ENCODE results near the gene ALAS2.

The ALAS2 gene

DNA sequence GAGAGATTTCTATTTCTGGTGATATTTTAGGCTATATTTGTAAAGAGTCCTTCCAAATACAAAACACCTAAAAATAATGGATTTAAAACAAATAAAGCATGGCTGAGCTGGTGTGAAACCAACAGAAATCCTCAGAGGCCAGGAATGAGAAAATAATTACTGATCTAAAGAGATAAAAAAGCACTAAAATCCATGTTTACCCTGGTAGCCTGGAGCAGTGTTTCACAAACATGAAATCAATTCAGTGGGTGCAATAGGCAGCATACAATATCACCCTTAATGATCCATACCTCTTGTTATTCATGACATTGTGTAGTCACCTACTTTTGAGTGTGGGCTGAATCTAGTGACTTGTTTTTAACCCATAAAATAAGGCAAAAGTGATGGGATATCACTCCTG, 51.3 kb downstream of the ALAS2 start:
- Histone ChIP-seq H2AFZ (ENCODE audit: low read length, unreplicated experiment) (no peak overlapping the region), H3K27me3 (ENCODE audit: insufficient read depth, low read length) (0 out of 2 replicates have a peak, but pooled peaks cover 3% of the 10 kb centered on the region), H3K27ac (ENCODE audit: low read depth, low read length) (no peak overlapping the region), H3K79me2 (ENCODE audit: control insufficient read depth, insufficient read depth, low read length, unreplicated experiment) (no peaks in the 10 kb centered on the region), H3K4me1 (ENCODE audit: control insufficient read depth, insufficient read depth, low read length, unreplicated experiment) (no peaks in the 10 kb centered on the region), H3K4me3 (ENCODE audit: low read depth, low read length) (no peak overlapping the region), H3K36me3 (ENCODE audit: insufficient read depth, low read length) (no peaks in the 10 kb centered on the region)

DNA sequence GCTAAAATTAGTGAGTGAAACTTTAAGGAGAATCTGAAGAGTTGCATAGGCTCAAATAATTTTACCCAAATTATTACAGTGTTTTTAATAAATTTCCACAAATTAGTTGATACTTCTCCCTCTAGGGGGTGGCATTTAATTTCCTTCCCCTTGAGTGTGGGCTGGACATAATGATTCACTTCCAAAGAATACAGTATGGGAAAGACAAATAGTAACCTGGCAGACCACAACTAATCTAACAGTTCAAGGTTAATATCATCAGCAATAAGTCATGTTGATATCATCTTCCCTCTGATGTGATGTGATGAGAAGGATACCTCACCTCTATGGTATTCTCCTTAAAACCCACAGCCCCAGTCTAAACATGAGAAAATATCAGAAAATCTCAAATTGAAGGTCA, 52.3 kb downstream of the ALAS2 start:
- no peaks in the 10 kb centered on the region for H3K4me1 ChIP-seq (ENCODE audit: control insufficient read depth, insufficient read depth, low read length, unreplicated experiment)
- H3K27ac ChIP-seq (ENCODE audit: low read depth, low read length), result no peak overlapping the region
- no peak overlapping the region for H2AFZ ChIP-seq (ENCODE audit: low read length, unreplicated experiment)
- H3K79me2 ChIP-seq (ENCODE audit: control insufficient read depth, insufficient read depth, low read length, unreplicated experiment), result no peaks in the 10 kb centered on the region
- 0 out of 2 replicates have a peak, but pooled peaks cover 3% of the 10 kb centered on the region for H3K27me3 ChIP-seq (ENCODE audit: insufficient read depth, low read length)
- H3K4me3 ChIP-seq (ENCODE audit: low read depth, low read length), result no peak overlapping the region
- H3K36me3 ChIP-seq (ENCODE audit: insufficient read depth, low read length), result no peaks in the 10 kb centered on the region

DNA sequence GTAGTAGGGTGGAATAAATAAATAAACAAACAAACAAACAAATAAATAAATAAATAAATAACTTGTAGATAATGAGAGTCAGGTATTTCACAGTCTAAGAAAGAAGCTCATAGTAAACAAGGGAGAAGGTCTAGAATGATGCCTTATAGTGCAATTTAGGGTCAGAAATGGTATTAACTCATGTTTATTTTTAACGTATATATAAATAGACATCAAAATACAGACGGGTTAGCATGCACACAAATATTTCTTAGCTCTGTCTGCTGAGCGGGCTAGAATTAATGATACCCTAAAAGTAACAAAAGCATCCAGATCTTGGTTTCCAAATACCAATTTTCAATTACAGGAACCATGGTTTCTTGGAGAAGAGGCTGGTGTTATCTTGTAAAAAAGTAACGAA, 53.4 kb downstream of the ALAS2 start:
- no peaks in the 10 kb centered on the region for H3K79me2 ChIP-seq (ENCODE audit: control insufficient read depth, insufficient read depth, low read length, unreplicated experiment)
- H2AFZ ChIP-seq (ENCODE audit: low read length, unreplicated experiment), result no peak overlapping the region
- no peaks in the 10 kb centered on the region for H3K36me3 ChIP-seq (ENCODE audit: insufficient read depth, low read length)
- H3K27me3 ChIP-seq (ENCODE audit: insufficient read depth, low read length), result 0 out of 2 replicates have a peak, but pooled peaks cover 3% of the 10 kb centered on the region
- H3K4me3 ChIP-seq (ENCODE audit: low read depth, low read length), result no peak overlapping the region
- no peaks in the 10 kb centered on the region for H3K4me1 ChIP-seq (ENCODE audit: control insufficient read depth, insufficient read depth, low read length, unreplicated experiment)
- no peak overlapping the region for H3K27ac ChIP-seq (ENCODE audit: low read depth, low read length)

DNA sequence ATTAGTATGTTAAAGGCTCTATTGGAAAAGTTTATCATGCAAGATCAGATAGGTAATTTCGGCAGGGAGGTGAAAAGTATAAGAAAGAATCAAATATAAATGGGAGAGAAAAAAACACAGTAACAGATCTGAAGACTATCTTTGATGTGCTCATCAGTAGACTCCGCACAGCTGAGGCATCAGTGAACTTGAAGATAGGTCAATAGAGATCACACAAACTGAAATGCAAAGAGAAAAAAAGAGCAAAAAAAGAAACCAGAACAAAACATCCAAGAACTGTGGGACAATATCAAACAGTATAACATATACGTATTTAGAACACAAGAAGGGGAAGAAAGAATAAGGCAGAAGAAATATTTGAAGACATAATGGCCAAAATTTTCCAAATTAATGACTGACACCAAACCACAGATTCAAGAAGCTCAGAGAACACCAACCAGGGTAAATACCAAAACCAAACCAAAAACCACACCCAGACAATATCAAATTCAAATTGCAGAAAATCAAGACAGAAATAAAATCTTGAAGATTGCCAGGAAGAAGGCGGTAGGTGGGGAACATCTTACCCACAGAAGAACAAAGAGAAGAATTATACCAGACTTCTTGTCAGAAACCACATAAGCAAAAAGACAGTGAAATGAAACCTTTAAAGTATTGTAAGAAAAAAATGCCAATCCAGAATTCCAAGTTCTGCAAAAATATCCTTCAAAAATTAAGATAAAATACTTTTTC, 65.8 kb downstream of the ALAS2 start:
- Histone ChIP-seq H3K4me1 (ENCODE audit: control insufficient read depth, insufficient read depth, low read length, unreplicated experiment) (no peaks in the 10 kb centered on the region), H3K27me3 (ENCODE audit: insufficient read depth, low read length) (peaks cover 3% of the 10 kb centered on the region; the same call in 1 of the 2 replicates), H3K79me2 (ENCODE audit: control insufficient read depth, insufficient read depth, low read length, unreplicated experiment) (no peaks in the 10 kb centered on the region), H3K27ac (ENCODE audit: low read depth, low read length) (no peak overlapping the region), H3K36me3 (ENCODE audit: insufficient read depth, low read length) (no peaks in the 10 kb centered on the region), H2AFZ (ENCODE audit: low read length, unreplicated experiment) (no peak overlapping the region), H3K4me3 (ENCODE audit: low read depth, low read length) (no peak overlapping the region)

DNA sequence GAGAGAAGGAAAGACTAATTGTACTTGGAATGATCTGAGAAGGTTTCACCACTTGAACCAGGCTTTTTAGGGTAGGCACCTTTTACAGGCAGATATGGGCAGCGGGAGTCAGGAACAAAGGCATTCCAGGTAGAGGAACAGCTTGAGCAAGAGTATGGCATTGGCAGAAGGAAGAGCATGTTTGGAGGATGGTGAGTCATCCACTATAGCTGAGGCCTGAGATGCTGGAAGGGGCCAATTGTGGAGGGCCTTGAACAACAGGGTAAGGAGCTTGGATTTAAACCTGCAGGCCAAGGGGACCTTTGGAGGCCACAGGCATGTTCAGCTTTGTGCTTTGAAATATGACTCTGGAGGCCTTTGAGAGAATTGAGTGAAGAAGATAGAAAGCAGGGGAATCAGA, 69.0 kb downstream of the ALAS2 start:
- H3K27ac ChIP-seq (ENCODE audit: low read depth, low read length), result no peak overlapping the region
- no peak overlapping the region for H3K4me3 ChIP-seq (ENCODE audit: low read depth, low read length)
- no peaks in the 10 kb centered on the region for H3K36me3 ChIP-seq (ENCODE audit: insufficient read depth, low read length)
- no peak overlapping the region for H2AFZ ChIP-seq (ENCODE audit: low read length, unreplicated experiment)
- H3K27me3 ChIP-seq (ENCODE audit: insufficient read depth, low read length), result peaks cover 3% of the 10 kb centered on the region; the same call in 1 of the 2 replicates
- no peaks in the 10 kb centered on the region for H3K79me2 ChIP-seq (ENCODE audit: control insufficient read depth, insufficient read depth, low read length, unreplicated experiment)
- no peaks in the 10 kb centered on the region for H3K4me1 ChIP-seq (ENCODE audit: control insufficient read depth, insufficient read depth, low read length, unreplicated experiment)
